Measurements from ENCODE around the gene DUSP5. TPM values are rescaled to one million over a fixed set of nuclear protein-coding genes. Genes with fewer than 3 reads are reported as not detected.

The DUSP5 gene
- total RNA-seq: 3.7 TPM

GRCh38 chr10:110497438-110498086 is at the start of gene DUSP5:
Gene DUSP5, plus strand, starts transcription at chr10:110497907. Its CDS starts 215 bp downstream, at chr10:110498122.

Other genes with a start within 250 kb of the DUSP5 start
- 13.8 TPM for gene SMNDC1, start 193.0 kb upstream of the DUSP5 start, total RNA-seq
- 54.9 TPM for gene SMC3, start 69.8 kb downstream of the DUSP5 start, total RNA-seq
- 0.23 TPM for gene RBM20, start 146.4 kb downstream of the DUSP5 start, total RNA-seq